Gastrocnemius medialis (tissue), 4 donors: ENCODE results near the gene STK38L.

ENCODE experiments used
- CTCF ChIP-seq, 5 experiments: fragments of 450-650 bp in 3 of 5; fragments of 200-600 bp in 2 of 5; sonication (generic) in 2 of 5; IDR thresholded peaks in 4 of 5; conservative IDR thresholded peaks in 1 of 5; 1 replicate in 4 of 5; 2 replicates in 1 of 5; pipeline ENCODE4 v1.5.1; 2016 to 2019; ENCODE audit warnings: antibody characterized with exemption in 5 of 5, mild to moderate bottlenecking in 3 of 5, moderate library complexity in 3 of 5
- POLR2A ChIP-seq, 2 donors: fragments of 450-650 bp; IDR thresholded peaks; one replicate each; pipeline ENCODE4 v1.6.1; 2017; ENCODE audit warnings: antibody characterized with exemption in 2 of 2, mild to moderate bottlenecking in 2 of 2, moderate library complexity in 2 of 2

- TF ChIP-seq POLR2A (IDR thresholded peaks at IDR 0.05) (no peak), CTCF (IDR thresholded peaks at IDR 0.05 in 4 of 5, conservative IDR thresholded peaks at IDR 0.05 in 1 of 5) (no peak)
Observed at GRCh38 chr12:27366621-27367020, 122.5 kb downstream of the STK38L start.
